ENCODE results near the gene HOXC11. TPM values are rescaled to one million over a fixed set of nuclear protein-coding genes. Genes with fewer than 3 reads are reported as not detected.

Gene HOXC11
- polyA plus RNA-seq, 1 experiment = not detected

- Histone ChIP-seq H3K27ac (ENCODE audit: low read depth, low read length) (no peak overlapping the region), H3K4me3 (ENCODE audit: low read depth, low read length) (no peak overlapping the region), H3K27me3 (ENCODE audit: control insufficient read depth, insufficient read depth, low read length) (peaks cover 97% of the 10 kb centered on the region), H3K9me3 (ENCODE audit: control insufficient read depth, insufficient read depth, low read length) (peaks cover 12% of the 10 kb centered on the region)
- POLR2A ChIA-PET = no interaction called here
- CTCF ChIA-PET = no interaction called here
- no peak for TF ChIP-seq CTCF (IDR thresholded peaks at IDR 0.05; ENCODE audit: low read depth, low read length)
- no peak for DNase-seq (ENCODE audit: low read depth, low spot score)
Measured at GRCh38 chr12:53972152-53972702, 699 bp upstream of the HOXC11 start.

- Histone ChIP-seq H3K4me3 (ENCODE audit: low read depth, low read length) (no peak overlapping the region), H3K27me3 (ENCODE audit: control insufficient read depth, insufficient read depth, low read length) (peaks cover 95% of the 10 kb centered on the region), H3K9me3 (ENCODE audit: control insufficient read depth, insufficient read depth, low read length) (peaks cover 12% of the 10 kb centered on the region), H3K27ac (ENCODE audit: low read depth, low read length) (no peak overlapping the region)
- ChIA-PET POLR2A (no interaction called here), CTCF (interaction anchor here (0.6 kb wide), 1 partner anchor 228 kb away, joined by 3 read pairs; no protein-coding TSS in a partner anchor)
- DNase-seq (ENCODE audit: low read depth, low spot score) = no peak
- no peak for TF ChIP-seq CTCF (IDR thresholded peaks at IDR 0.05; ENCODE audit: low read depth, low read length)
Measured at GRCh38 chr12:53973236-53974042, 513 bp downstream of the HOXC11 start.

- no peak within 1 kb of the TSS for H3K27ac ChIP-seq (ENCODE audit: low read depth, low read length)
- H3K9me3 ChIP-seq (ENCODE audit: control insufficient read depth, insufficient read depth, low read length) = peaks cover 12% of the 10 kb centered on the region
- H3K4me3 ChIP-seq (ENCODE audit: low read depth, low read length) = no peak within 1 kb of the TSS
- DNase-seq (ENCODE audit: low read depth, low spot score) = no peak
- ChIA-PET POLR2A (no interaction called here), CTCF (interaction anchor here (0.6 kb wide), 1 partner anchor 227 kb away, joined by 3 read pairs; no protein-coding TSS in a partner anchor)
- H3K27me3 ChIP-seq (ENCODE audit: control insufficient read depth, insufficient read depth, low read length) = peaks cover 95% of the 10 kb centered on the region
- TF ChIP-seq CTCF (IDR thresholded peaks at IDR 0.05; ENCODE audit: low read depth, low read length) = no peak
Measured at GRCh38 chr12:53974084-53975063, 1.4 kb downstream of the HOXC11 start, which contains the start of gene HOTAIR. Gene HOTAIR (minus strand): TSS chr12:53974954.

- TF ChIP-seq CTCF (IDR thresholded peaks at IDR 0.05; ENCODE audit: low read depth, low read length) = no peak
- ChIA-PET CTCF (no interaction called here), POLR2A (interaction anchor here (0.6 kb wide), 1 partner anchor 11 kb away, joined by 3 read pairs; no protein-coding TSS in a partner anchor)
- Histone ChIP-seq H3K27me3 (ENCODE audit: control insufficient read depth, insufficient read depth, low read length) (peaks cover 95% of the 10 kb centered on the region), H3K9me3 (ENCODE audit: control insufficient read depth, insufficient read depth, low read length) (peaks cover 12% of the 10 kb centered on the region), H3K4me3 (ENCODE audit: low read depth, low read length) (no peak overlapping the region), H3K27ac (ENCODE audit: low read depth, low read length) (no peak overlapping the region)
- no peak for DNase-seq (ENCODE audit: low read depth, low spot score)
Measured at GRCh38 chr12:53975064-53975471, 2.1 kb downstream of the HOXC11 start.
